Activated T-cell treated with anti-CD3 and anti-CD28 coated beads, Interleukin-2, amount 50 U/mL, for 1 hour (primary cell): Measurements from ENCODE around the gene SIGLEC5.

Experiments
- DNase-seq: peaks from one replicate; pipeline ENCODE4 v3.0.0-alpha.2; 2020

Gene SIGLEC5

DNA sequence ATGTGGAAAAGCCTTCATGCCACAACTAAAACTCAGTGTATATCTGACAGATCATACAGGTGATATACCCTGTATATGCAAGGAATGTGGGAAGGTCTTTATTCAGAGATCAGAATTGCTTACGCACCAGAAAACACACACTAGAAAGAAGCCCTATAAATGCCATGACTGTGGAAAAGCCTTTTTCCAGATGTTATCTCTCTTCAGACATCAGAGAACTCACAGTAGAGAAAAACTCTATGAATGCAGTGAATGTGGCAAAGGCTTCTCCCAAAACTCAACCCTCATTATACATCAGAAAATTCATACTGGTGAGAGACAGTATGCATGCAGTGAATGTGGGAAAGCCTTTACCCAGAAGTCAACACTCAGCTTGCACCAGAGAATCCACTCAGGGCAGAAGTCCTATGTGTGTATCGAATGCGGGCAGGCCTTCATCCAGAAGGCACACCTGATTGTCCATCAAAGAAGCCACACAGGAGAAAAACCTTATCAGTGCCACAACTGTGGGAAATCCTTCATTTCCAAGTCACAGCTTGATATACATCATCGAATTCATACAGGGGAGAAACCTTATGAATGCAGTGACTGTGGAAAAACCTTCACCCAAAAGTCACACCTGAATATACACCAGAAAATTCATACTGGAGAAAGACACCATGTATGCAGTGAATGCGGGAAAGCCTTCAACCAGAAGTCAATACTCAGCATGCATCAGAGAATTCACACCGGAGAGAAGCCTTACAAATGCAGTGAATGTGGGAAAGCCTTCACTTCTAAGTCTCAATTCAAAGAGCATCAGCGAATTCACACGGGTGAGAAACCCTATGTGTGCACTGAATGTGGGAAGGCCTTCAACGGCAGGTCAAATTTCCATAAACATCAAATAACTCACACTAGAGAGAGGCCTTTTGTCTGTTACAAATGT, 42.7 kb downstream of the SIGLEC5 start:
- no peak for DNase-seq

DNA sequence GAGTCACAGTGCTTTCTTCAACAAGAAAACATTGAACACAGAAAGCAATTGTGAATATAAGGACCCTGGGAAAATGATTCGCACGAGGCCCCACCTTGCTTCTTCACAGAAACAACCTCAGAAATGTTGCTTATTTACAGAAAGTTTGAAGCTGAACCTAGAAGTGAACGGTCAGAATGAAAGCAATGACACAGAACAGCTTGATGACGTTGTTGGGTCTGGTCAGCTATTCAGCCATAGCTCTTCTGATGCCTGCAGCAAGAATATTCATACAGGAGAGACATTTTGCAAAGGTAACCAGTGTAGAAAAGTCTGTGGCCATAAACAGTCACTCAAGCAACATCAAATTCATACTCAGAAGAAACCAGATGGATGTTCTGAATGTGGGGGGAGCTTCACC, 43.4 kb downstream of the SIGLEC5 start:
- DNase-seq = no peak

DNA sequence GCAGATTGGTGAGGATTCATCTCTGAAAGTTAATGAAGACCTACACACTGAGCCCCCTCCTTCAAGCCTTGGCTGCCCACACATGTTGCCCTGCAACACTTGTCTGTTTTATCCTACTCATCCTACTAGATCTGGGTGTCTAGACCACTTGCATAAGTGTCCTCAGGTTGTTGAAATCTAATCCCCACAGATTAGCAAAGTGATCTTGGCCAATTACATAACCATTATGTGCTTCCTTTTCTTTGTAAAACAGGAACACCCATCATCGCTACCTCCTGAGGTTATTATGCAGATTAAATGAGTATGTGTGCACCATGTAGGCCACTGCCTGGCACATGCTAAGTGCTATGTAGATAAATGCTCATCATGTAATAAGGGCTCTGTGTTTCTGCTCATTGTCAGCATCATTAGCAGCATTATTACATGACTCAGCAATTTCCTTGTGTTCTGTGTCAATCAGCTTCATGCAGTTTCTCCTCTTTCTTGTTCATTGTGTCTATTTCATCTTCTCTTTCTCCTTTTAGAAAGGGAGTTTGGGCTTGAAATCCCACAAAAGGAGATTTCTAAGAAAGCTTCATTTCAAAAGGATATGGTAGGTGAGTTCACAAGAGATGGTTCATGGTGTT, 44.0 kb downstream of the SIGLEC5 start:
- DNase-seq = no peak

DNA sequence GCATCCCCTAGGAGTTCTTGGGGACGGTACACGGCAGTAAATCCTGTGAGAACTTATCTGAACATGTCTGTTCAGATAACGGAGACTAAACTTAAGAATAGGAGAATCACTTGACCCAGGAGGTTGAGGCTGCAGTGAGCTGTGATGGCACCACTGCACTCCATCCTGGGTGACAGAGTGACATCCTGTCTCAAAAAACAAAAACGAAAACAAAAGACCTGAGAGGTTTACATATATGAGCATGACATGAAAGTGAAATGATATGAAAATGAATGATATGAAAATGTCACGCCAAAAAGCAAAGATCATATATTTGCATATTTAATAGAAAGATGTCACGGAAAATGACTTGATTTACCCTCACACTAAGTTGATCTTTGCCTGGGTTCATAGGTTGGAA, 53.4 kb downstream of the SIGLEC5 start:
- DNase-seq = no peak

DNA sequence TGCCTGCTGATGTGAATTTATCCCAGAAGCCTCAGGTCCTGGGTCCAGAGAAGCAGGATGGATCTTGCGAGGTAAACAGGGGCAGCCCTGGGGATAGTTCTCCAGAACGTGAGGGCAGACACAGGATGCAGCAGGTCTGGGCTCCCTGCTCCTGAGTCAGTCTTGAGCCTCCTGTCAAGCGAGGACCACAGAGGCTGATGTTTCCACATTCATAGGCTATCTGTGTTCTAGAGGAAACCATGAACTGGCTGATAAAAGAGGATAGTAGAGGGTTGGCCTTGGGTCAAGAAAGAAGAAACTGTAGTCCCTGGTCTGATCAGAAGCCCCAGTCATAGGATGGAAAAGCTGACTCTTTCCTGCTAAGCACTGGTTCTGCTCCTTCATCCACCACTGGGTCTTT, 56.9 kb downstream of the SIGLEC5 start:
- DNase-seq = no peak

DNA sequence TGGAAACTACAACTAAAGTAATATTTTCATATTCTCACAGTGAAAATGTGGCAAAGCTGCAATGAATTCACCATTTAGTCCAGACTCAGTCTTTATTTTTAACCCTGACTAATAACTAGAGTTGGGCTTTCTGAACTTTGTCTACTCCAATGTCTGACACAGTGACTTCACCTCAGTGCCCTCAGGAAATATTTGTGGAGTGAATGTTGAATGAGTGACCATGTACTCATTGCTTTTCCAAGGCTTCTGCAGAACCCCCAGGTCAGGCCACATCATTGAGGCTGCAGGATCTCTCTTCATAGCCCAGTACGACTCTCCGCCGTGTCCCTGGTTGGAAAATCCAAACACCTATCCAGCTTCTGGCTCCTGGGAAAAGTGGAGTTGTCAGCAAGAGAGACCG, 57.3 kb downstream of the SIGLEC5 start:
- no peak for DNase-seq

DNA sequence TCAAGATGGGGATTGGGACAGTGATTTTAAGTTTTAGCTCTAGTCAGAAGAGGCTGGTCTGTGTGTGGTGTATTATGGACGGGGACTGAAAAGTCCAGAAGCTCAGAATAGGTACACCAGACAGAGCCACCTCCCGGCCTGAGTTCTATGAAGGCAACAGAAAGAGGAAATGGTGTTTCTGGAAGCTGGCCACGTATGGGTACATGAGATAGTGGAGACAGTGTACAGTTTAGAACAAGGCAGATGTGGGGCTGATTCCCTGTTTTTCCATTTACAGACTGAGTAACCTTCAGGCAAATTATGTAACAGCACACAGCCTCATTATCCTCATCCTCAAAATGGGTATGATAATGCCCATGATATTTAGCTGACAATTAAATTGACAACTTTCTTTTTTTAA, 57.8 kb downstream of the SIGLEC5 start:
- DNase-seq = no peak

DNA sequence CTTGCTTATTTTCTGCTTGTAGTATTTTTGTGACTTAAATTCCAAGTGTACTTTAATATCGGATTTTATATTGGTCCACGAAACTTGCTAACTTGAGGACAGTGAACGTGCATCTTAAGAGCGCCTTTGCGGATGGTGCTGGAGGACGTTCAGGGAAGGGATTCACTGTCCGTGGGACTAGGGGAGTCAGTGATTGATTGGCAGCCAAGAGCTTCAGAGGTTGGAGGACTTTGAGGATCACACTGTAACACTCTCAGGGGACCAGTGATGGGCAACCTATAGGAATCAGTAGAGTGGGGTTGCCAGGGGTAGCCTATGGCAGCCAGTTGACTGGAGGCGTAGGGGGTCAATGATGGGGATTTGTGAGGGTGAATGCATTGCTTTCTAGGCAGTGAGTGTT, 58.6 kb downstream of the SIGLEC5 start:
- no peak for DNase-seq

DNA sequence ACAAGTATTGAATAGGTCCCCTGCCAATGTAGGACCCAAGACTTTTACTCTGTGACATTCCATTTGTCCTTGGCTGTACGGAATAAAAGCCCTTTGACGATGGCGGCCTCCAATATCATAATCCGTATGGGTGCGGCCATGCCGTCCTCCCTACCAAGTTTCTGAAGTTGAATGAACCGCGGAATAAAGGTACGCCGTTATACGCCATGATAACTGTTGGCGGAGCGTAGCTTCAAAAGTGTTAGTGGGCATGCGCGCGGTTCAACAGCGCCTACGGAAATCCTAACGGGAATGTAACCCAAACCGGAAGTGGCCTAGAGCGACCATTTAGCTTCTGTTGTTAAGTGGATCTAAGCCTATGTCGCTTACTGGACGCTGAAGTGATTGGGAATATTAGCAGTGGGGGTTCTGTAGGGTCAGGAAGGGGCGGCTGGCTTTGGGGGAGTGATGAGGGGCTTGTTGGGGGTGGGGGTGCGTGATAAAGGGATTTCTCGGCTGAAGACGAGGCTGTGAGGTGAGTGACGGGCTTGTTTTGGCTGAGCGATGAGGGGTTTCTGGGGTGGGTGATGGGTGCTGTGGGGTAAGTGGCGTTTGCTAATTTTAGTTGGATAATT, 59.1 kb downstream of the SIGLEC5 start, which contains the start of gene ZNF175:
Gene ZNF175 (plus strand): TSS at position 322 of the 614 bp plus-strand sequence. CDS start 2,047 bp downstream, outside the sequence.
- peak; percentile 88 for DNase-seq

DNA sequence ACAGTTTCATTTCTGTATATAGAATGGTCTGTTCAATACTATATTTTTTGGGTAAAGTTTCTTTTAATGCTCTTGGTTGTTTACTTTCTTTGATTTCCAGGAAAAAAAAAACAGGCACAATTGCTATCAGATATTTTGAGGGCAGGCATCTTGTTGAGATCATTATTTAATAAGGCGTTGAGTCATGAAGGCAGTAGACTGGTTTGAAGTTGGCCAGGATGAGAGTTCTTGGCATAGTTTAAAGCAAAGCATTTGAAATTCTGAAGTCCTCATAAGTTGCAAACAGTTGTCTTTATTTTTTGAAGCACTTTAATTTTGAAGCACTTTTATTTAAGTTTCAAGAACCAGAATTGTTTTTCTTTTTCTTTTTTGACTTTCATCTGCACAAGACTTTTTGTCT, 61.7 kb downstream of the SIGLEC5 start:
- no peak for DNase-seq

DNA sequence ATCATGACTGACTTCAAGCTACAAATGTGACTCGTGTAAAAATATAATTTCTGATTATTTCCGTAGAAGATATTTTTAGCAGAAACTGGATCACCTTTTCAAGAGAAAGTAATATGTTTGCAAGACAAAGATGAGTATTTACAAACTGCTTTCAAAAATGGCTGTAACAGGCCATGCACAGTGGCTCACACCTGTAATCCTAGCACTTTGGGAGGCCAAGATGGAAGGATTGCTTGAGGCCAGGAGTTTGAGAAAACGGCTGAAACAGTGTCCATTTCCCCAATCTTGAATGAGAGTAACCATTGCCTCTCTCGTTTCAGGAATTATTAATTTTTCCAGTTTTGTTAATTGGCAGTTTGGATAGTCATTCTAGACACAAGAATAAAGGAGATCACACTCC, 62.6 kb downstream of the SIGLEC5 start:
- no peak for DNase-seq

DNA sequence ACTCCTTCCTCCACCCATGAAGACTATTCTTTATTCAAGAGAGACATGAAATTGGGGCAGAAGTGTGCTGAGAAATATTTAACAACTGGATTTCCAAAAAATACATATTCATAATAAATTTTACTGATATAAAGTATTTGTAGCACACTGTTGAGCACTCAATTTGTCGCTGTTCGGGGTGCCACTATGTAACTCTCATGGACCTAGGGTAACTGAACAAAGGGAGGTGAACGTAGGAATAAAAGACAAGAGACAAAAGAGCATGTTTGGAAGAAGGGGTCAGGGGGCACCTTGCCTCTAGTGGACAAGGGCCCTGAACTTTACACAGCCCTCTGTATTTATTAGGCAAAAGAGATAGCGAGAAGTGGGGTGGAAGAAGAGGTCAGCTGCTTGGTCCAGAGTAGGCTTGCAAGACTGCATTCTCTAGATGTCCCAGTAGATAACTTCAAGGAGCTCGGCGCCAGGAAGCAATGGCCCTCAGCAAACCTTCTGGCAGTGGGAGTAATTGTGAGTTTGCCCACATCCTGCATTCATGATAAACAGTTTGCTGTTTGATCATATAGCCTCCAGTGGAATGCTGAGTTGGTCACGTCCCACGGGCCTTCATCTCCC, 63.6 kb downstream of the SIGLEC5 start:
- DNase-seq = no peak

DNA sequence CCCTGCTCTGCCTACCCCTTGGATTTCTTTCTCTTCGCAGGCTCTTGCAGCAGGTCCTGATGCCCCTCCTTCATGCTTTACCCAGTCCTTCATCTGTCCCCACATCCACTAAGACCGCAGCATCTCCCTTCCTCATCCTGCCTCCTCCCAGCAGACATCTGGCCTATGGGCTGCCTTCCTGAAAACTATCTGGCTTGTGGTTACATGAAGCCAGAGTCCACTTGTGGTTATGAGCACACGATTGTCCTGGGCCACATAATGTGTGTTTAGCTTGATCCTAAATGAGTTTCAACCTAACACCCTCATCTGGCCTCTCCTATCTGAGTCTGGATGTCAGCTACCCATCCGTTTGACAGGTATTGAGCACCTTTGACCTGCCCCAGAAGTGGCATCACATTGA, 64.6 kb downstream of the SIGLEC5 start:
- DNase-seq = no peak

DNA sequence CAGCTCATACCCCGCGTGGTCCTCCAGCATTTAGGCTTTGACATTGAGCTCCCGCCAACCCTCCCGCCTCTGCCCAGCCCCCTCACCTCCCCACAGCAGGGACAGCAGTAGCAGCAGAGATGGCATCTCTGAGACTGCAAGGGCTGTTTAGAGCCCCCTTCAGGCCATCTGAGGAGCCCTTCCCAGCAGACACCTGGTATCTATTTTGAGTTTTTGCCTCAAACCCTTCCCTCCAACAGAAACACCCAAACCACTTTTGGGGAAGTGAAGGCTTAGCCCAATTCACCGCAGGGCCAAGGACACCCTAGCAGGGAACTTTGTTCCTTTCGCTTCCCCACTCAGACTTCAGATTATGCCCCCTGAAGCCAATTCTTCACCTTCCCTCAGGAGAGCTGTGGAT, 65.4 kb downstream of the SIGLEC5 start:
- DNase-seq = no peak
